NT2/D1 (cell line): ENCODE measurements around the gene HOXB2.
"Not testable (repeated sequence)": the region's sequence is repeated elsewhere in the genome, so short reads cannot be mapped to it uniquely, and the experiment has no call there.

ENCODE experiments used
- DNase-seq: peaks from one replicate; pipeline ENCODE4 v3.0.0-alpha.2; 2011; ENCODE audit warnings: low read depth, low spot score
- H3K27me3 ChIP-seq: 2 replicates; pipeline ENCODE4 v1.6.0; 2011; ENCODE audit warnings: mild to moderate bottlenecking; ENCODE audit not compliant: insufficient read length, insufficient read depth
- H3K36me3 ChIP-seq: 2 replicates; pipeline ENCODE4 v1.6.1; 2011; ENCODE audit warnings: mild to moderate bottlenecking, low read length, mixed read lengths; ENCODE audit not compliant: insufficient read depth, insufficient read length
- H3K4me1 ChIP-seq: 2 replicates; pipeline ENCODE4 v1.5.1; 2011; ENCODE audit not compliant: insufficient read depth, insufficient read length
- H3K4me3 ChIP-seq: 2 replicates; pipeline ENCODE4 v1.5.1; 2011; ENCODE audit warnings: low read depth; ENCODE audit not compliant: insufficient read length
- H3K9ac ChIP-seq: 2 replicates; pipeline ENCODE4 v1.6.0; 2011; ENCODE audit warnings: low read depth; ENCODE audit not compliant: insufficient read length
- H3K9me3 ChIP-seq: 2 replicates; pipeline ENCODE4 v1.5.1; 2011; ENCODE audit warnings: mild to moderate bottlenecking, low read length; ENCODE audit not compliant: insufficient read depth
- SUZ12 ChIP-seq: IDR thresholded peaks from 2 replicates; pipeline ENCODE4 v1.6.1; 2011; ENCODE audit not compliant: insufficient read length, insufficient read depth; ENCODE audit errors: extremely low read depth
- YY1 ChIP-seq: IDR thresholded peaks from 2 replicates; pipeline ENCODE4 v1.6.1; 2011; ENCODE audit not compliant: insufficient read length, insufficient read depth
- ZNF274 ChIP-seq: IDR thresholded peaks from 2 replicates; pipeline ENCODE4 v1.6.1; 2011; ENCODE audit warnings: mild to moderate bottlenecking, low read depth, low read length

HOXB2 gene

GRCh38 chr17:48537316-48537715 lies 7.6 kb downstream of the HOXB2 start:
- DNase-seq, result no peak
- Histone ChIP-seq H3K36me3 (no peaks in the 10 kb centered on the region), H3K4me3 (no peak overlapping the region), H3K4me1 (peaks cover 5% of the 10 kb centered on the region), H3K9ac (no peak overlapping the region), H3K27me3 (peaks cover 36% of the 10 kb centered on the region), H3K9me3 (no peaks in the 10 kb centered on the region)
- TF ChIP-seq SUZ12, result no peak
- TF ChIP-seq YY1, result no peak
- no peak for TF ChIP-seq ZNF274

DNA sequence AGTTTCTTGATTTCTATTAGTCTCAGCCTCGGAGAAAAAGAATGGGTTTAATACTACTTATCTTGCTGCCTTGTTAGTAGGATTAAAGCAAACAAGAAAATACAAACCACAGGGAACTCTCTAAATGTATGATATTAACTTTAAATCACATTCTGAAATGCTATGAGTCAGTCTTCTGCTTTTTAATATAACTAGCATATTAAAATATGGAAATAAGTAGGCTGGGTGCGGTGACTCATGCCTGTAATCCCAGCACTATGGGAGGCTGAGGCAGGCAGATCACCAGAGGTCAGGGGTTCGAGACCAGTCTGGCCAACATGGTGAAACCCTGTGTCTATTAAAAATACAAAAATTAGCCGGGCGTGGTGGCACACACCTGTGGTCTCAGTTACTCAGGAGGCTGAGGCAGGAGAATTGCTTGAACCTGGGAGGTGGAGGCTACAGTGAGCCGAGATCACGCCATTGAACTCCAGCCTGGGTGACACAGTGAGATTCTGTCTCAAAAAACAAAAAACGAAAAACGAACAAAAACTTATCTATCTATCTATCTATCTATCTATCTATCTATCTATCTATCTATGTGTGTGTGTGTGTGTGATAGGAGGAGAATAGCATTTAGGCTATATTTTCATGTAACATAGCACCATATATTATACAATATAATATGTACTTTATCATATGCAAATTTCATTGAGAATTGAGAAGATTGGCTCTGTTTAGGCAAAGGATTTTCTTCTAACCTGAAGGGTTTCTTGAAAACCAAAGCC lies 8.9 kb downstream of the HOXB2 start:
- H3K36me3 ChIP-seq, H3K9me3 ChIP-seq, H3K9ac ChIP-seq, H3K4me3 ChIP-seq, DNase-seq: not testable (repeated sequence)
- Histone ChIP-seq H3K4me1 (peaks cover 11% of the 10 kb centered on the region), H3K27me3 (peaks cover 33% of the 10 kb centered on the region)

DNA sequence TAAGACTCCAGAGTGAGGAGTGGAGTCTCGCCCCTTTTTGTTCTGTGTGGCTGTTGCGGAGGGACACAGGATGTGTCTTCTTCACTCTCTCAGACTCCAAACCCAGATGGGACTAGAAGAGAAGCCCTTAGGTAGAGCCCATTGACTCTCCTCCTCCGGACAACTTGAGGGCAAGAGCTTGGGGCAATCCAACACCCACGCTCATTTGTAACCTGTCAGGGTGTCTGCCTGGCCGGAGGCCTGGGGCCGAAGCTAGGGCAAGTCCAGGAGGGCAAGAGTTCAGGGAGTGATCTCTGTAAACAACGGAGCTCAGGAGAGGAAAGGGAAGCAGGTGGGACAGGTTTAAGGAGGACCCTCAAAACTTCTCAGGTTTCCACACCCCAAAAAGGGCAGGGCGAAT lies 12.6 kb downstream of the HOXB2 start:
- H3K36me3 ChIP-seq, result no peaks in the 10 kb centered on the region

GRCh38 chr17:48530887-48531272 lies 14.0 kb downstream of the HOXB2 start, which contains the start of gene HOXB1:
HOXB1 (minus strand) TSS chr17:48531011; CDS start chr17:48530904, 107 bp downstream.
- Histone ChIP-seq H3K9me3 (no peaks in the 10 kb centered on the region), H3K4me3 (no peak within 1 kb of the TSS), H3K9ac (peak within 1 kb of the TSS; percentile 45), H3K4me1 (peaks cover 28% of the 10 kb centered on the region), H3K36me3 (no peaks in the 10 kb centered on the region), H3K27me3 (peaks cover 57% of the 10 kb centered on the region)
- no peak for DNase-seq
- TF ChIP-seq SUZ12 (no peak), ZNF274 (no peak), YY1 (no peak)

More for the DNA sequence above, 12.6 kb downstream of the HOXB2 start:
- TF ChIP-seq YY1 (no peak), SUZ12 (no peak), ZNF274 (no peak)
- DNase-seq, result no peak
- no peak overlapping the region for H3K9ac ChIP-seq
- no peaks in the 10 kb centered on the region for H3K9me3 ChIP-seq
- H3K27me3 ChIP-seq, result peaks cover 45% of the 10 kb centered on the region
- no peak overlapping the region for H3K4me3 ChIP-seq
- H3K4me1 ChIP-seq, result peaks cover 27% of the 10 kb centered on the region

GRCh38 chr17:48530208-48530886 lies 14.6 kb downstream of the HOXB2 start:
- Histone ChIP-seq H3K4me3 (no peak overlapping the region), H3K9ac (peak overlapping the region; percentile 45), H3K9me3 (no peaks in the 10 kb centered on the region), H3K4me1 (peaks cover 28% of the 10 kb centered on the region), H3K27me3 (peaks cover 62% of the 10 kb centered on the region), H3K36me3 (no peaks in the 10 kb centered on the region)
- DNase-seq, result no peak
- no peak for TF ChIP-seq SUZ12
- no peak for TF ChIP-seq YY1
- TF ChIP-seq ZNF274, result no peak

- Histone ChIP-seq H3K36me3 (no peaks in the 10 kb centered on the region), H3K9ac (no peak overlapping the region), H3K9me3 (no peaks in the 10 kb centered on the region), H3K27me3 (peaks cover 69% of the 10 kb centered on the region), H3K4me3 (no peak overlapping the region), H3K4me1 (peaks cover 28% of the 10 kb centered on the region)
- TF ChIP-seq SUZ12 (no peak), YY1 (no peak), ZNF274 (no peak)
- no peak for DNase-seq
These were observed 15.3 kb downstream of the HOXB2 start for GRCh38 chr17:48529683-48530009.

- Histone ChIP-seq H3K9ac (no peak overlapping the region), H3K4me3 (no peak overlapping the region), H3K4me1 (peaks cover 28% of the 10 kb centered on the region), H3K27me3 (peaks cover 74% of the 10 kb centered on the region), H3K9me3 (no peaks in the 10 kb centered on the region), H3K36me3 (no peaks in the 10 kb centered on the region)
- DNase-seq, result no peak
- no peak for TF ChIP-seq SUZ12
- TF ChIP-seq YY1, result no peak
- no peak for TF ChIP-seq ZNF274
These were observed 15.8 kb downstream of the HOXB2 start for GRCh38 chr17:48528936-48529682.
